ENCODE data around the gene TTC27. TPM values are rescaled to one million over a fixed set of nuclear protein-coding genes. Genes with fewer than 3 reads are reported as not detected.

Gene TTC27
- total and polyA plus RNA-seq, 2 of the 13 experiments (the other 11 are each of a cell fraction or from before 2014, with no cell fraction given): 26.7 to 44.7 TPM

DNA sequence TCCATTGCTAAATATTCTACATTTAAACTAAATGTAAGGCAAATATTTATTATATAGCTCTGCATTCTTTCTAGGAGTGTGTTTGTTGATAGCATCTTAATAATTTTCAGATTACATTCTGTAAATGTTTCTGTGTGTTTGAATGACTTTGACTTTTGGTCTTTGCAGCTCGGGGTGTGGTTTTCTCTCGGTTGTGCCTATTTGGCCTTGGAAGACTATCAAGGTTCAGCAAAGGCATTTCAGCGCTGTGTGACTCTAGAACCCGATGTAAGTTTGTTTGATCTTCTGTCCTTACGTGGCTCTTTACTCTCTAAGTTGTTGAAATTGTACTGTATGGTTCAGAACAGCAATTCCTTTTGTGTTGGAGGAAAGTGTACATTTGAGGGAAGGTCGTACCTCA, 149.9 kb downstream of the TTC27 start (continued):
- TF ChIP-seq ZNF446 (CRISPR knock-in tag; IDR thresholded peaks at IDR 0.05) (no peak), POGZ (CRISPR knock-in tag; IDR thresholded peaks at IDR 0.05) (peak; percentile 35; the same call in 1 of the 2 replicates), ZNF609 (CRISPR knock-in tag; IDR thresholded peaks at IDR 0.05; ENCODE audit: borderline replicate concordance) (0 out of 2 replicates have a peak, but pooled peaks have one; percentile 47), HDAC1 (CRISPR knock-in tag; IDR thresholded peaks at IDR 0.05) (peak; percentile 18; the same call in 1 of the 2 replicates), CTCF (CRISPR knock-in tag; IDR thresholded peaks at IDR 0.05) (no peak), HDAC2 (CRISPR knock-in tag; IDR thresholded peaks at IDR 0.05) (peak; percentile 64; the same call in 1 of the 2 replicates), FOSL1 (CRISPR knock-in tag; IDR thresholded peaks at IDR 0.05; ENCODE audit: borderline replicate concordance) (no peak), GATAD2A (CRISPR knock-in tag; IDR thresholded peaks at IDR 0.05) (peak; percentile 53; the same call in 1 of the 2 replicates), NR0B2 (CRISPR knock-in tag; IDR thresholded peaks at IDR 0.05) (no peak), ZFX (CRISPR knock-in tag; IDR thresholded peaks at IDR 0.05; ENCODE audit: low read depth) (no peak), SOX13 (IDR thresholded peaks at IDR 0.05) (no peak), SOX13 (CRISPR knock-in tag; conservative IDR thresholded peaks at IDR 0.05 in 1 of 2, IDR thresholded peaks at IDR 0.05 in 1 of 2) (peak in 1 of 2 experiments; percentile 57; a peak in 2 of 4 replicates), TAF1 (CRISPR knock-in tag; IDR thresholded peaks at IDR 0.05) (no peak), ZNF564 (CRISPR knock-in tag; IDR thresholded peaks at IDR 0.05) (no peak), HBP1 (CRISPR knock-in tag; IDR thresholded peaks at IDR 0.05; ENCODE audit: low read depth) (no peak), NKX3-1 (CRISPR knock-in tag; IDR thresholded peaks at IDR 0.05) (no peak)
- TF ChIP-seq, protein P1, sequence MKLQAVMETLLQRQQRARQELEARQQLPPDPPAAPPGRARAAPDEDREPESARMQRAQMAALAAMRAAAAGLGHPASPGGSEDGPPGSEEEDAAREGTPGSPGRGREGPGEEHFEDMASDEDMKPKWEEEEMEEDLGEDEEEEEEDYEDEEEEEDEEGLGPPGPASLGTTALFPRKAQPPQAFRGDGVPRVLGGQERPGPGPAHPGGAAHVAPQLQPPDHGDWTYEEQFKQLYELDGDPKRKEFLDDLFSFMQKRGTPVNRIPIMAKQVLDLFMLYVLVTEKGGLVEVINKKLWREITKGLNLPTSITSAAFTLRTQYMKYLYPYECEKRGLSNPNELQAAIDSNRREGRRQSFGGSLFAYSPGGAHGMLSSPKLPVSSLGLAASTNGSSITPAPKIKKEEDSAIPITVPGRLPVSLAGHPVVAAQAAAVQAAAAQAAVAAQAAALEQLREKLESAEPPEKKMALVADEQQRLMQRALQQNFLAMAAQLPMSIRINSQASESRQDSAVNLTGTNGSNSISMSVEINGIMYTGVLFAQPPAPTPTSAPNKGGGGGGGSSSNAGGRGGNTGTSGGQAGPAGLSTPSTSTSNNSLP (IDR thresholded peaks at IDR 0.05; ENCODE audit: low read depth, low read length): peak; percentile 35; the same call in 1 of the 2 replicates
- TF ChIP-seq, protein P2, sequence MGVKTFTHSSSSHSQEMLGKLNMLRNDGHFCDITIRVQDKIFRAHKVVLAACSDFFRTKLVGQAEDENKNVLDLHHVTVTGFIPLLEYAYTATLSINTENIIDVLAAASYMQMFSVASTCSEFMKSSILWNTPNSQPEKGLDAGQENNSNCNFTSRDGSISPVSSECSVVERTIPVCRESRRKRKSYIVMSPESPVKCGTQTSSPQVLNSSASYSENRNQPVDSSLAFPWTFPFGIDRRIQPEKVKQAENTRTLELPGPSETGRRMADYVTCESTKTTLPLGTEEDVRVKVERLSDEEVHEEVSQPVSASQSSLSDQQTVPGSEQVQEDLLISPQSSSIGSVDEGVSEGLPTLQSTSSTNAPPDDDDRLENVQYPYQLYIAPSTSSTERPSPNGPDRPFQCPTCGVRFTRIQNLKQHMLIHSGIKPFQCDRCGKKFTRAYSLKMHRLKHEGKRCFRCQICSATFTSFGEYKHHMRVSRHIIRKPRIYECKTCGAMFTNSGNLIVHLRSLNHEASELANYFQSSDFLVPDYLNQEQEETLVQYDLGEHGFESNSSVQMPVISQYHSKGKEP (CRISPR knock-in tag; IDR thresholded peaks at IDR 0.05): no peak

Data from HepG2 (cell line).